GM19395 (cell line): ENCODE measurements around the gene MAP2K5.

ENCODE experiments used
- ATAC-seq: cut with Tn5 transposase; IDR thresholded peaks from one replicate; pipeline ENCODE4 v1.9.1; 2021; ENCODE audit warnings: mild to moderate bottlenecking, moderate library complexity; ENCODE audit not compliant: unreplicated experiment

Gene MAP2K5

GRCh38 chr15:67852418-67852817 lies 309.9 kb downstream of the MAP2K5 start:
- no peak for ATAC-seq

- no peak for ATAC-seq
These were observed 311.0 kb downstream of the MAP2K5 start for GRCh38 chr15:67853454-67853853.

GRCh38 chr15:67854358-67854757 lies 311.9 kb downstream of the MAP2K5 start:
- no peak for ATAC-seq

GRCh38 chr15:67855842-67856241 lies 313.3 kb downstream of the MAP2K5 start:
- no peak for ATAC-seq
